ENCODE measurements around the gene ITPKB. TPM values are rescaled to one million over a fixed set of nuclear protein-coding genes. Genes with fewer than 3 reads are reported as not detected.

ITPKB gene
- polyA plus RNA-seq, 1 of the 3 experiments (the other 2 are of a cell fraction), result 2.4 TPM

DNA sequence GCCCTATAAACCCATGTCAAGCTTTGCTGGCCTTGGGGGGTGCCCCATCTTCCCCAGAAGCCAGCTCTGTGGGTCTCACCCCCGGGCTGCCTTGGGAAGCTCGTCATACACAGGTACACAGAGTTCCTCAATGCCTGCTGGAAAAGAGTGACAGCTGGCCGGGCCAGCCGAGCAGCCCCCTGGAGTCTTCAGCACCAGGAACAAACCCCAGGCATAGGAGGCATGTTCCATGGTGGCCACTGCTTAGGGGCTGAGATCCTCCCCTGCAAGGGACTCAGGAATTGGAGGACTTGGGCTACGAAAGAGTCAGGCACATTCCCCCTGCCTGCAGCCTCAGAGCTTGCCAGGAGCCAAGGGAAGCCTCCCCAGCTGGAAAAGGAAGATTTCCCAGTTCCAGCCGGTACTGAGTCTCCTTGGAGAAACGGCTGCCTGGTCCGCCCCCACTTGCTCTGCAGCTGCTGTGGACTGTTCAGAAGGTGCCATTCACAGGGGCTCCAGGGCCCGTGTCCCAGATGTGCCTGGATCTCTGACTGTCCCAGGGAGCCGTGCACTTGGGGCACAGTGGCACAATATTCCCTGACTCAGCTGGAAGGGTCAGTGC is 101.0 kb downstream of the ITPKB start:
- H3K27ac ChIP-seq (ENCODE audit: low read depth in 2 of 2, low read length in 1 of 2), result no peak overlapping the region
- H3K4me3 ChIP-seq (ENCODE audit: low read depth in 2 of 2, low read length in 1 of 2), result no peak overlapping the region
- POLR2A ChIA-PET, result no interaction called here
- CTCF ChIA-PET, result interaction anchor here (0.9 to 2.4 kb wide), 5 partner anchors 12 to 214 kb away, joined by 3 to 14 read pairs (median 4); no protein-coding TSS in a partner anchor
- no peak overlapping the region for H3K9ac ChIP-seq
- WGBS (ENCODE audit: low lambda C conversion rate), result 80% methylated on average over 6 of the region's 10 CpGs
- no peaks in the 10 kb centered on the region for H3K9me2 ChIP-seq
- H4K20me1 ChIP-seq (ENCODE audit: insufficient read depth), result no peaks in the 10 kb centered on the region
- TF ChIP-seq USF2 (IDR thresholded peaks at IDR 0.05; ENCODE audit: borderline replicate concordance, low read depth, low read length) (no peak), ELF1 (IDR thresholded peaks at IDR 0.05) (no peak), YY1 (IDR thresholded peaks at IDR 0.05; ENCODE audit: low read depth) (no peak), SMC3 (IDR thresholded peaks at IDR 0.05; ENCODE audit: low read depth, low read length) (no peak), TCF12 (IDR thresholded peaks at IDR 0.05) (no peak)
- TF ChIP-seq, protein P1, sequence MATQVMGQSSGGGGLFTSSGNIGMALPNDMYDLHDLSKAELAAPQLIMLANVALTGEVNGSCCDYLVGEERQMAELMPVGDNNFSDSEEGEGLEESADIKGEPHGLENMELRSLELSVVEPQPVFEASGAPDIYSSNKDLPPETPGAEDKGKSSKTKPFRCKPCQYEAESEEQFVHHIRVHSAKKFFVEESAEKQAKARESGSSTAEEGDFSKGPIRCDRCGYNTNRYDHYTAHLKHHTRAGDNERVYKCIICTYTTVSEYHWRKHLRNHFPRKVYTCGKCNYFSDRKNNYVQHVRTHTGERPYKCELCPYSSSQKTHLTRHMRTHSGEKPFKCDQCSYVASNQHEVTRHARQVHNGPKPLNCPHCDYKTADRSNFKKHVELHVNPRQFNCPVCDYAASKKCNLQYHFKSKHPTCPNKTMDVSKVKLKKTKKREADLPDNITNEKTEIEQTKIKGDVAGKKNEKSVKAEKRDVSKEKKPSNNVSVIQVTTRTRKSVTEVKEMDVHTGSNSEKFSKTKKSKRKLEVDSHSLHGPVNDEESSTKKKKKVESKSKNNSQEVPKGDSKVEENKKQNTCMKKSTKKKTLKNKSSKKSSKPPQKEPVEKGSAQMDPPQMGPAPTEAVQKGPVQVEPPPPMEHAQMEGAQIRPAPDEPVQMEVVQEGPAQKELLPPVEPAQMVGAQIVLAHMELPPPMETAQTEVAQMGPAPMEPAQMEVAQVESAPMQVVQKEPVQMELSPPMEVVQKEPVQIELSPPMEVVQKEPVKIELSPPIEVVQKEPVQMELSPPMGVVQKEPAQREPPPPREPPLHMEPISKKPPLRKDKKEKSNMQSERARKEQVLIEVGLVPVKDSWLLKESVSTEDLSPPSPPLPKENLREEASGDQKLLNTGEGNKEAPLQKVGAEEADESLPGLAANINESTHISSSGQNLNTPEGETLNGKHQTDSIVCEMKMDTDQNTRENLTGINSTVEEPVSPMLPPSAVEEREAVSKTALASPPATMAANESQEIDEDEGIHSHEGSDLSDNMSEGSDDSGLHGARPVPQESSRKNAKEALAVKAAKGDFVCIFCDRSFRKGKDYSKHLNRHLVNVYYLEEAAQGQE (IDR thresholded peaks at IDR 0.05; ENCODE audit: low read depth, low read length), result no peak
- peaks cover 0 to 5% of the 10 kb centered on the region in 2 experiments; a peak in 1 of 4 replicates for H3K4me1 ChIP-seq (ENCODE audit: control insufficient read depth in 1 of 2, insufficient read depth in 2 of 2, low read depth in 1 of 2, low read length in 1 of 2)
- no peaks in the 10 kb centered on the region for H3K36me3 ChIP-seq (replicated peaks in 1 of 2; ENCODE audit: control insufficient read depth in 1 of 2, insufficient read depth in 2 of 2, low read length in 1 of 2)
- no peaks in the 10 kb centered on the region for H3F3A ChIP-seq (replicated peaks; ENCODE audit: insufficient read depth)
- DNase-seq, result no peak
- no peak overlapping the region for H3K4me2 ChIP-seq
- no peaks in the 10 kb centered on the region for H3K27me3 ChIP-seq (ENCODE audit: insufficient read depth)
- no peaks in the 10 kb centered on the region for H3K79me2 ChIP-seq (ENCODE audit: insufficient read depth)
- no peak overlapping the region for H2AFZ ChIP-seq (ENCODE audit: low read depth)
- H3K9me3 ChIP-seq, result no peaks in the 10 kb centered on the region

GRCh38 chr1:226637147-226637935 is 101.7 kb downstream of the ITPKB start:
- WGBS (ENCODE audit: low lambda C conversion rate), result 81% methylated on average over 24 of the region's 29 CpGs
- H3K4me2 ChIP-seq, result no peak overlapping the region
- DNase-seq, result no peak
- TF ChIP-seq FOXM1 (IDR thresholded peaks at IDR 0.05; ENCODE audit: low read depth), result no peak
- TF ChIP-seq, protein P2, sequence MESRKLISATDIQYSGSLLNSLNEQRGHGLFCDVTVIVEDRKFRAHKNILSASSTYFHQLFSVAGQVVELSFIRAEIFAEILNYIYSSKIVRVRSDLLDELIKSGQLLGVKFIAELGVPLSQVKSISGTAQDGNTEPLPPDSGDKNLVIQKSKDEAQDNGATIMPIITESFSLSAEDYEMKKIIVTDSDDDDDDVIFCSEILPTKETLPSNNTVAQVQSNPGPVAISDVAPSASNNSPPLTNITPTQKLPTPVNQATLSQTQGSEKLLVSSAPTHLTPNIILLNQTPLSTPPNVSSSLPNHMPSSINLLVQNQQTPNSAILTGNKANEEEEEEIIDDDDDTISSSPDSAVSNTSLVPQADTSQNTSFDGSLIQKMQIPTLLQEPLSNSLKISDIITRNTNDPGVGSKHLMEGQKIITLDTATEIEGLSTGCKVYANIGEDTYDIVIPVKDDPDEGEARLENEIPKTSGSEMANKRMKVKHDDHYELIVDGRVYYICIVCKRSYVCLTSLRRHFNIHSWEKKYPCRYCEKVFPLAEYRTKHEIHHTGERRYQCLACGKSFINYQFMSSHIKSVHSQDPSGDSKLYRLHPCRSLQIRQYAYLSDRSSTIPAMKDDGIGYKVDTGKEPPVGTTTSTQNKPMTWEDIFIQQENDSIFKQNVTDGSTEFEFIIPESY (IDR thresholded peaks at IDR 0.05; ENCODE audit: borderline replicate concordance, low read depth), result no peak
- no peak for TF ChIP-seq YY1 (IDR thresholded peaks at IDR 0.05; ENCODE audit: low read depth)
- TF ChIP-seq, protein P3, sequence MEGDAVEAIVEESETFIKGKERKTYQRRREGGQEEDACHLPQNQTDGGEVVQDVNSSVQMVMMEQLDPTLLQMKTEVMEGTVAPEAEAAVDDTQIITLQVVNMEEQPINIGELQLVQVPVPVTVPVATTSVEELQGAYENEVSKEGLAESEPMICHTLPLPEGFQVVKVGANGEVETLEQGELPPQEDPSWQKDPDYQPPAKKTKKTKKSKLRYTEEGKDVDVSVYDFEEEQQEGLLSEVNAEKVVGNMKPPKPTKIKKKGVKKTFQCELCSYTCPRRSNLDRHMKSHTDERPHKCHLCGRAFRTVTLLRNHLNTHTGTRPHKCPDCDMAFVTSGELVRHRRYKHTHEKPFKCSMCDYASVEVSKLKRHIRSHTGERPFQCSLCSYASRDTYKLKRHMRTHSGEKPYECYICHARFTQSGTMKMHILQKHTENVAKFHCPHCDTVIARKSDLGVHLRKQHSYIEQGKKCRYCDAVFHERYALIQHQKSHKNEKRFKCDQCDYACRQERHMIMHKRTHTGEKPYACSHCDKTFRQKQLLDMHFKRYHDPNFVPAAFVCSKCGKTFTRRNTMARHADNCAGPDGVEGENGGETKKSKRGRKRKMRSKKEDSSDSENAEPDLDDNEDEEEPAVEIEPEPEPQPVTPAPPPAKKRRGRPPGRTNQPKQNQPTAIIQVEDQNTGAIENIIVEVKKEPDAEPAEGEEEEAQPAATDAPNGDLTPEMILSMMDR (IDR thresholded peaks at IDR 0.05), result no peak
- no peak for TF ChIP-seq RXRA (IDR thresholded peaks at IDR 0.05; ENCODE audit: borderline replicate concordance, low read depth)
- TF ChIP-seq TEAD4 (IDR thresholded peaks at IDR 0.05; ENCODE audit: borderline replicate concordance, insufficient read depth), result no peak
- no peak for TF ChIP-seq SIN3A (IDR thresholded peaks at IDR 0.05; ENCODE audit: borderline replicate concordance, low read depth, low read length)
- TF ChIP-seq, protein P4, sequence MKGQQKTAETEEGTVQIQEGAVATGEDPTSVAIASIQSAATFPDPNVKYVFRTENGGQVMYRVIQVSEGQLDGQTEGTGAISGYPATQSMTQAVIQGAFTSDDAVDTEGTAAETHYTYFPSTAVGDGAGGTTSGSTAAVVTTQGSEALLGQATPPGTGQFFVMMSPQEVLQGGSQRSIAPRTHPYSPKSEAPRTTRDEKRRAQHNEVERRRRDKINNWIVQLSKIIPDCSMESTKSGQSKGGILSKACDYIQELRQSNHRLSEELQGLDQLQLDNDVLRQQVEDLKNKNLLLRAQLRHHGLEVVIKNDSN (IDR thresholded peaks at IDR 0.05; ENCODE audit: borderline replicate concordance, low read depth), result no peak
- no peak for TF ChIP-seq CHD2 (IDR thresholded peaks at IDR 0.05; ENCODE audit: low read length, partially characterized antibody)
- TF ChIP-seq, protein P5, sequence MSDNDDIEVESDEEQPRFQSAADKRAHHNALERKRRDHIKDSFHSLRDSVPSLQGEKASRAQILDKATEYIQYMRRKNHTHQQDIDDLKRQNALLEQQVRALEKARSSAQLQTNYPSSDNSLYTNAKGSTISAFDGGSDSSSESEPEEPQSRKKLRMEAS (IDR thresholded peaks at IDR 0.05; ENCODE audit: low read depth), result no peak
- TF ChIP-seq FOXJ3 (CRISPR knock-in tag; IDR thresholded peaks at IDR 0.05), result no peak

More at GRCh38 chr1:226637147-226637935, 101.7 kb downstream of the ITPKB start:
- no peaks in the 10 kb centered on the region for H3K9me3 ChIP-seq
- H3K79me2 ChIP-seq (ENCODE audit: insufficient read depth), result no peaks in the 10 kb centered on the region
- POLR2A ChIA-PET, result no interaction called here
- H3K27me3 ChIP-seq (ENCODE audit: insufficient read depth), result no peaks in the 10 kb centered on the region
- no peaks in the 10 kb centered on the region for H3K36me3 ChIP-seq (replicated peaks in 1 of 2; ENCODE audit: control insufficient read depth in 1 of 2, insufficient read depth in 2 of 2, low read length in 1 of 2)
- no peak overlapping the region for H3K27ac ChIP-seq (ENCODE audit: low read depth in 2 of 2, low read length in 1 of 2)
- H3K4me1 ChIP-seq (ENCODE audit: control insufficient read depth in 1 of 2, insufficient read depth in 2 of 2, low read depth in 1 of 2, low read length in 1 of 2), result peaks cover 0 to 5% of the 10 kb centered on the region in 2 experiments; a peak in 1 of 4 replicates
- H3F3A ChIP-seq (replicated peaks; ENCODE audit: insufficient read depth), result no peaks in the 10 kb centered on the region
- no peak overlapping the region for H3K9ac ChIP-seq
- H3K9me2 ChIP-seq, result no peaks in the 10 kb centered on the region
- no peak overlapping the region for H3K4me3 ChIP-seq (ENCODE audit: low read depth in 2 of 2, low read length in 1 of 2)
- CTCF ChIA-PET, result interaction anchor here (1.0 to 2.4 kb wide), 5 partner anchors 11 to 212 kb away, joined by 3 to 14 read pairs (median 4); no protein-coding TSS in a partner anchor
- no peaks in the 10 kb centered on the region for H4K20me1 ChIP-seq (ENCODE audit: insufficient read depth)
- H2AFZ ChIP-seq (ENCODE audit: low read depth), result no peak overlapping the region
